SIG-M5 treated with dmso at 0.1 percent for 504 hours (cell line): ENCODE results near the gene SRP14.

ENCODE experiments used
- DNase-seq: peaks from one replicate; lab custom pipeline; 2025; ENCODE audit not compliant: unreplicated experiment; lab: John Stamatoyannopoulos, UW

Gene SRP14

DNA sequence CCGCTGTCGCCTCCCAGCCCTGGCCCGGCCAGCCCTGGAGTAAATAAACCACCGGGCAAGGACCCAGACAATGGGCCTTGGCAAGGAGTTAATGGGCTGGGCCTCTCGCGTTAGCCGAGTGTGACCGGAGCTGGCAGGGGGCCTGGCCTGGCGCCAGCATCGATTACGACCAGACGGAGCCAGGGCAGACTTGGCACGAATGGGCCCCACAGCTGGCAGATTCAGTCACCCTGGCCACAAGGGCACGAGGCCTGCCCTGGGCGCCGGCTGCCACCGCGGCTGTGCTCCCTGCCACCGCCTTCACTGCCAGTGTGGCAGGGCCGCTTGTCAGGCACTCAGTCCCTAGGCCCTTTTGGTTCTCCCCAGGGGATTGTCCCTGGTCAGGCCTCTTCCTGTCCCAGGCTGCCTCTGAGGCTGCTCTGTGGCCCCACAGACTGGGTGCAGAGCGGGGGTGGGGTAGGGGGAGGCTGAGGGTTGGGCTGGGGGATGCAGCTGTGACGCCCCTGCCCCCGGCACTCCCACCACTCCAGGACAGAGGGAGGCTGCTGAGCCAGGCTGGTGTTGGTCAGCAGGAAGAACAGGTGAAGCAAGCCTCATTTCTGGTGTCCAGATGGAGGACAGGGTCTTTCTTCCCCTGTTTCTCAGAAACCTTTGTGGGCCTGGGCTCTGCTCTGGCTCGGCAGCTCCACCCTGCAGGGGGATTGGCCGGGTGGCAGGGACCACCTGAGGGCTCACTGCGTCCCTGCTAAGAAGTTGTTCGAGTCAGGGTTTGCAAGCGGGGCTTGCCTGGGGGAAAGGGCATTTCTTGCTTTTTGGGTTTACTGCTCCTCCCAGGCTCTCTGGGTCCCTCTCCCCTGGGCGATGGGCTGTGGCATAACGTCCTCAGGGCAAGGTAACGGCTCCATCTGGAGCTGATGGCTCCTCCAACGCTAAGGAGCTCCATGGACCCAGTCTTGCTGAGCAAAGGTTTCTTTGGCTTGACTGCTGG, 30.5 kb upstream of the SRP14 start:
- no peak for DNase-seq

GRCh38 chr15:40067921-40068624, 29.1 kb upstream of the SRP14 start:
- DNase-seq: no peak

- DNase-seq: no peak
Measured at GRCh38 chr15:40066589-40066988, 27.6 kb upstream of the SRP14 start.

GRCh38 chr15:40065166-40065565, 26.2 kb upstream of the SRP14 start:
- no peak for DNase-seq

- peak; percentile 24 for DNase-seq
Measured at GRCh38 chr15:40064231-40064894, 25.4 kb upstream of the SRP14 start.

GRCh38 chr15:40063563-40064011, 24.6 kb upstream of the SRP14 start:
- no peak for DNase-seq

GRCh38 chr15:40062816-40063562, 24.0 kb upstream of the SRP14 start:
- no peak for DNase-seq

GRCh38 chr15:40061212-40061901, 22.4 kb upstream of the SRP14 start:
- no peak for DNase-seq

GRCh38 chr15:40060236-40060961, 21.4 kb upstream of the SRP14 start:
- DNase-seq: no peak

DNA sequence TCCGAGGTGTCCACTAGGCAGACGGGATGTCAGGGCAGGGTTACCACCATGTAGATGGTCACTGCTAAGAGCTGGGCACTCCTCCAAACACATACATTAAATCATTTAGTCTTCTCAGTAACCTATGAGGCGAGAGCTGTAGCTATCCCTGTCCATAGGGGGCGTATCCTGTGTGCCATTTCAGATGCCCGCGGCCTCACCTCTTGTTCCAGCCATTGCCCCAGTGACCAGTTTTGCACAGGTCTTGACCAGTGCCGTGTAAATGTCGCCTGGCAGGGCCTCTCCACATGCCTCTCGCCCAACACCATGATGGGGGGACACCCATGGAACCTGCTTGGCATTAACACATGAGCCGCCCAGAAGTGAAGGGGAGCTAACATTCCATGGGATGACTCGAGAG, 20.8 kb upstream of the SRP14 start:
- no peak for DNase-seq

DNA sequence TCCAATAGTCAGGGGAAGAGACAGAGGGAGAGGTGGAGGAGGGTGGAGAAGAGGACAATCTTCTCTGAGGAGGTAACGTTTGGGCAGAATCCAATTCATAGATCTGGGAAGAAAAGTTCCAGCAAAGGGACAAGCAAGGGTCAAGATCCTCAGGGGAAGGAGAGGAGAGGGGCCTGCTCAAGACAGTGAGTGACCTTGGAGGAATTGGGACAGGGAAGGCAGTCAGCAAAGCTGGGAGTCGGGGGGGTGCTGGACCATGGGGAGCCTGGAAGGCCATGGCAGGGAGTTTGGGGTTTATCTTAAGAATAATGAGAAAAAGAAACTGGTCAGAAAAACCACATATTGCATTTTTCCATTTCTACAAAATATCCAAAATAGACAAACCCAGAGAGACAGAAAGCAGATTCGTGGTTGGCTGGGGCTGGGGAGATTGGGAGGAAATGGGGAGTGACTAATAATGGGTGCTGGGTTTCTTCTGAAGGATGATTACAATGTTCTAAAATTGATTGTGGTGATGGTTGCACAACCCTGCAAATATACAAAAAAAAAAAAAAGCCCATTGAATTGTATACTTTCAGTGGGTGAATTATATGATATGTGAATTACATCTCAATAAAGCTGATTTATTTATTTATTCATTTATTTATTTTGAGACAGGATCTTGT, 19.6 kb upstream of the SRP14 start:
- peak; percentile 87 for DNase-seq

DNA sequence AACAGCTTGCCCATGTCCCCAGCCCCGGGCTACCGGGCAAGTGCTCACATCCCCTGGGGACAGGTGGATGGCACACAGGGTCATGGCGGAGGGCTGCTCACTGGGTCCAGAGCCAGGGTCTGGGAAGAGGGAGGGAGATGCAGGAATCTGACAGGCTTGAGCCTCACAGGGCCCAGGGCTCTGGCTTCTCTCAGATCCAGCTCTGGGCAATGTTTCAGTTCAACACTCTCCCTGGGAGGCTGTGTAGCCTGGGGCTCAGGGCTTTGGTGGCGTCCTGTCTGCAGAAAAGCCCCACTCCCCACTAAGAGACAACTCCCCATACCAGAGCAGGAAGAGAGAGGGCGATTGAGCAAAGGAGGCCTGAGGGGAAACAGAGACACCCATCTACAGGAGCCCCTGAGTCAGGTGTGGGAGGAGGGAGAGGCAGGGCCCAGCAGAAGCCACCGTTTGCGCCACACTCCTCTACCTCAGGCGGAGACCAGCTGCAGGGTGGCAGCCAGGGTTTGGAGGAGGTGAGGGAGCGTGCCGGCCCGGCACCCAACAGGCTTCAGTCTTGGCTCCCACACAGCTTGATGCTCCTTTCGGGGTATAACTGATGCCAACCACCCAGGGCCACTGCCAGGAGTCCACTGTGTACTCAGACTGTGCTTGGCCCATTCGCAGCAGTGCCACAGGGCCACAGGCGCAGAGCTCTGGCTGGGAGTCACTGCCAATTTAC, 16.8 kb upstream of the SRP14 start:
- DNase-seq: peak; percentile 15

GRCh38 chr15:40054855-40055575, 16.0 kb upstream of the SRP14 start:
- DNase-seq: no peak

DNA sequence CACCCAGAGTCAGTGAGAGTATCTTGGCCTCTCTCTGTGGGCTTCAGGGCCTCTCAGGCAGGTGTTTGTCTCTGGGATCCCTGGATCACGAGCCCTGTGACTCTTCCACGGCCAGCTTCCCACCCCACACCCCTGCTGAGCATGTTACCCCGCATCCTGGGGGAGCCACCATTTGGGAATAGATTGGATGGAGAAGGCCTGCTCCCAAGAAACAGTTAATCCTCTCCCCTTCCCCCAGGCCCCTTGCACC, 15.5 kb upstream of the SRP14 start:
- peak; percentile 14 for DNase-seq

GRCh38 chr15:40053831-40054604, 15.0 kb upstream of the SRP14 start:
- DNase-seq: no peak

DNA sequence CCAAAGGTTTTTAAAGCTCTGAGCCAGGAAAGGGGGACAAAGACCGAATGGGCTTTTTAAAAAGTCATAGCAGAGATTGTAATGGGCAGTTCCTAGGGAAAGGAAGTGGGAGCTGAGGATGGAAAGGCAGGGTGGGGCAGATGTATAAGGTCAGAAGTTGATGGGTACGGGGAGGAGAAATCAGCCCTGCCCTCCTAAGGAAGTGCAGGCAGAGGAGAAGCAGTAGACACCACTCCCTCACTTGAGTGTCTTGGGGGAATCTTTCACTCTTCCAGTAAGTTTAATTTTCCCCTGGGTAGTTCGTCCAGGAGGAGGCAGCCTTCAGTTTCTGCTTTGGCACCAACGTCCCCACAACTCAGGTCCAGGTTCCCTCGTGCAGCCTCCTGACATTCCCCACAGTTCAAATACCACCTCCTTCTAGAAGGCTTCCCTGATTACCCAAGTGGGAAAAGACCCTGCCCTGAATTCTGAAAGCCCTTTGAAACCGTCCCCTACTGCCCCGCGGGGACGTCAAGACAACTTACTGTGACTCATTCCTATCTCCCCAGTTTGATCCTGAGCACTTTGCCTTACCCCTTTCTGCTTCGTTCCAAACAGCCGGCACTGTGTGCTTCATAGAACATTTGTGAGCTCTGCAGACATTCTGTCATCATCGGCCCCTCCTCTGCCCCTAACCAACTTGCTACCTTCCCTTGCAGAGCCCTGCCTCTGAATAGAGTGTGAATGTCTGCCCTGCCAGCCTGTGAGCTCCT, 14.3 kb upstream of the SRP14 start:
- no peak for DNase-seq

GRCh38 chr15:40052604-40053003, 13.6 kb upstream of the SRP14 start:
- DNase-seq: no peak
